Measurements from ENCODE around the gene SEMA5B.

SEMA5B gene, protein sequence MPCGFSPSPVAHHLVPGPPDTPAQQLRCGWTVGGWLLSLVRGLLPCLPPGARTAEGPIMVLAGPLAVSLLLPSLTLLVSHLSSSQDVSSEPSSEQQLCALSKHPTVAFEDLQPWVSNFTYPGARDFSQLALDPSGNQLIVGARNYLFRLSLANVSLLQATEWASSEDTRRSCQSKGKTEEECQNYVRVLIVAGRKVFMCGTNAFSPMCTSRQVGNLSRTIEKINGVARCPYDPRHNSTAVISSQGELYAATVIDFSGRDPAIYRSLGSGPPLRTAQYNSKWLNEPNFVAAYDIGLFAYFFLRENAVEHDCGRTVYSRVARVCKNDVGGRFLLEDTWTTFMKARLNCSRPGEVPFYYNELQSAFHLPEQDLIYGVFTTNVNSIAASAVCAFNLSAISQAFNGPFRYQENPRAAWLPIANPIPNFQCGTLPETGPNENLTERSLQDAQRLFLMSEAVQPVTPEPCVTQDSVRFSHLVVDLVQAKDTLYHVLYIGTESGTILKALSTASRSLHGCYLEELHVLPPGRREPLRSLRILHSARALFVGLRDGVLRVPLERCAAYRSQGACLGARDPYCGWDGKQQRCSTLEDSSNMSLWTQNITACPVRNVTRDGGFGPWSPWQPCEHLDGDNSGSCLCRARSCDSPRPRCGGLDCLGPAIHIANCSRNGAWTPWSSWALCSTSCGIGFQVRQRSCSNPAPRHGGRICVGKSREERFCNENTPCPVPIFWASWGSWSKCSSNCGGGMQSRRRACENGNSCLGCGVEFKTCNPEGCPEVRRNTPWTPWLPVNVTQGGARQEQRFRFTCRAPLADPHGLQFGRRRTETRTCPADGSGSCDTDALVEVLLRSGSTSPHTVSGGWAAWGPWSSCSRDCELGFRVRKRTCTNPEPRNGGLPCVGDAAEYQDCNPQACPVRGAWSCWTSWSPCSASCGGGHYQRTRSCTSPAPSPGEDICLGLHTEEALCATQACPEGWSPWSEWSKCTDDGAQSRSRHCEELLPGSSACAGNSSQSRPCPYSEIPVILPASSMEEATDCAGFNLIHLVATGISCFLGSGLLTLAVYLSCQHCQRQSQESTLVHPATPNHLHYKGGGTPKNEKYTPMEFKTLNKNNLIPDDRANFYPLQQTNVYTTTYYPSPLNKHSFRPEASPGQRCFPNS

DNA sequence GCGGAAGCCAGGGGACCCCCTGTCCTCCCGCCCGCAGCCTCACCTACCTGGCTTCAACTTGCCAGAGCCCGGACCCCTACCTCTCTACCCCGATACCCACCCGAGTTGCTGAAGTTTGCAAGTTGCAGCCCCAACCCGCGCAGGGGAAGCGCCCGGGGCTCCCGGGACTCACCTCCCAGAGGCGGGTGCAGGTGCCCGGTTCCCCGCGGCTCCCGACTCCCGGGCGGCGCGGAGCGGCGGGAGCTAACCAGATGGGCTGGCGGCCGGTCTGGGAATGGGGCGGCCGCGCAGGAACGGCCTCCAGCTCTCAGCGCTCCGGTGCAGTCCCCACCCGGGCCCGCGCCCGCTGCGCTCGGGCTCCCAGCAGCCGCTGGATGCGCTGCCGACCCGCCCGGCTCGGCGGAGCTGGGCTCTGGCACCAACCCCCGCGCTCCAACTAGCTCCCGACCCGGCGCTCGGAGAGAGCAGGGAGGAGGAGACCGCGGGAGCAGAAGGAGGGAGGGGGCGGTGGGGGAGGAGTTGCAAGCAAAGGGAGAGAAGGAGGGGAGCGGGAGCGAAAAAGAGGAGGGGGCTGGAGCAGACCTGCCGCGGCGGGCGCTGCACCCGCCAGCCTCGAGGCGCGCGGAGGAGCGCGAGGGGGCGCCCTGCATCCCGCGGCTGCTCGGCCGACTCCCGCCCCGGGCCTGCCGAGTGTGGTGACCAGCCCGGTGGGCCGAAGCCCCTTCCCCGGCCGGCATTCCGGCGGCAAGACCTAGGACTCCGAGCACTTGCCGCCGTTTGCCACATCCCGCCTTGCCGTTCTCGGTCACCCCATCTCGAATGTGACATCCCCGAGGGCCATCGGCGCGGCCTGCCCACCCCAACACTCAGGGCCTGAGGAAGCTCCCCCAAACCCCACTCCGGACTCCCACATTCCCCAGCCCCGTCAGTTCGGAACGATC is at the start of gene SEMA5B:
Gene SEMA5B (minus strand): TSS at position 472 of the 941 bp plus-strand sequence. CDS start 66,500 bp downstream, outside the sequence.
- DNase-seq = peak; percentile 49

DNA sequence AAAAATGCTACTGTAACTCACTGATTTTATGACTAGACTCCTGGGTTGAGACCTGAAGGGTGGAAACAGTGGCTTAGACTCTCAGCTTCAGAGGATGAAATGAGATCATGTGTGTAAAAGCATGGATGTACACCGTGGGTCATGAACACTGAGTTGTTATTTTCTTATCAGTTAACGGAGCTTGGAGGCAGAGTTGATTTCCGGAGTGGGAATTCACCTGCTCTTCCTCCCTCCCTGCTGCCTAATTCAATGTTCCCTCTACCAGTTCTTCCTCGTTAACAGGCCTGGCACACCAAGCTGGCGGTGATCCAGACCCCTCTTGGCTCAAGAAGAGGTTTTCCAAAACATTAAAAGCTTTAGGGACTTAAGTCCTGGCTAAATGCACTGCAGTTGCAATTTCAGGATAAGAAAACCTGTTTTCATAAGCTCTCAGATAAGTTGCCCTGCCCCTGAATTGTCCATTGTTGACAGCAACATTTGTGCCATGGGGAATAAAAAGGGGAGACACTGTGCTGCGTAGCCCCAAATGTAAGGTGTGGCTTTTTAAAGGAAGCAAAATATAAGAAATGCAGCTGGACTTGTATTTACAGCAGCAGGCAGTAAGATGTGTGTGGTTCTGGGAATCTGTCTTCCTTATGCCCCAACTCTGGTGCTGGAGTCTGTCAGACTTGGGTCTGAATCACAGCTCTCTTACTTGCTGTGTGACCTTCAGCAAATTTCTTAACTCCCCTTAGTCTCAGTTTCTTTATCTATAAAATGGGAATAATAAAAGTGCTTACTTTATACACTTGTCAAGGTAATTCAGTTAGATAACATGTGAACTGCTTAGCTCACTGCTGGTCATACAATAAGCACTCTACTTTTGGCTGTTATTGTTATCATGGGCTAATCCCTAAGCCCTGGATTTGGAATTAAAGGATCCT is 49.2 kb upstream of the SEMA5B start:
- no peak for DNase-seq

DNA sequence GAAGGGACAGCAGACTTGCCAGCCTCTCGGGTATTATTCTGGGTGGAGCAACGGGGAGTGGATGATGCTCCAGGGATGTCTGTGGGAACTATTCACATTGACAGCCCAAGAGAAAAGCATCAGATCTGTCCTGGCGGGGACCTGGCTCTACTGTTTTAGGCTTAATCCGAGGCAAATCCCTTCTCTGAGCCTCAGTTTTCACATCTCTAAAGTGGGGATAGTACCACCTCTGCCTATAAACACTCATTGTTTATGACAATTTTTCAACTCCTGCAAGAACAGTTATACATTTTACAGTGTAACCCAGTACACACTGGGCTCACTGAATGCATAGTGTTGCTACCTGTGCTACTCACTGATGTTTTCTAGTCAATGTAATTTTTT is 48.5 kb upstream of the SEMA5B start:
- DNase-seq = no peak

DNA sequence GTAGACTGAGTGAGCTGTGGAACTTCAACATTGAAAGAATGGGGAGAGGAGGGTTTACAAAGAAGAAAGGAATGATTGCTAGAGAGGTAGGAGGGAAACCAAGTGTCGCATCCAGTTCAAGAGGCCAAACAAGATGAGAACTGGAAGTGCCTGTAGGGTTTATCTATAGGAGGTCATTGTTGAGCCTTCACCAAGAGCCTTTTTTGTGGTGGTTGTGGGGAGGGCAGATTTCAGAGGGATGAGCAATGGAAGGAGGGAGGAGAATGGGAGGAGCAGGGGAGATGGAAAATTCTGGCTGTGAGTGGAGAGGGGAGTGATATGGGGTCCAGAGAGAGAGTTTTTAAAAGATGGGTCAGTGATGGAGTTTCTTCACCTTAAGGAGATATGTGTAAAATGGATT is 47.8 kb upstream of the SEMA5B start:
- no peak for DNase-seq

DNA sequence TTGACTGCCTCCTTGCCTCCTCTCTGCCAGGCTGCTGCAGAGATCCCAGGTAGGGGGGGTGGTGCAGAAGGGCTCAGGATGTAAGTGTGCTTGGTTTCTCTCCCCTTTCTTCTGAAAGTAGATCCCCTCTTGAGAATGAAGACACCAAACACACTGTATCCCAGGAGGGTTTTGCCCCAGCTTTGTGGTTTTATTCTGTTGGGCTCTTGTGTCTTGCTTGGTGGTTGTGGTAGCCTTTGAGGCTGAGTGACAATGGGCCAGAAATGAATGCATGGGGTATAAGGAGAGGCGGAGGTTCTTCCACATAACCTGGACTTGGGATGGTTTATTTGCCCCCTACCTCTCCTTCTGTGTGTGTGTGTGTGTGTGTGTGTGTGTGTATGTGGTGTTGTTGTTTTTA is 45.0 kb upstream of the SEMA5B start:
- no peak for DNase-seq

DNA sequence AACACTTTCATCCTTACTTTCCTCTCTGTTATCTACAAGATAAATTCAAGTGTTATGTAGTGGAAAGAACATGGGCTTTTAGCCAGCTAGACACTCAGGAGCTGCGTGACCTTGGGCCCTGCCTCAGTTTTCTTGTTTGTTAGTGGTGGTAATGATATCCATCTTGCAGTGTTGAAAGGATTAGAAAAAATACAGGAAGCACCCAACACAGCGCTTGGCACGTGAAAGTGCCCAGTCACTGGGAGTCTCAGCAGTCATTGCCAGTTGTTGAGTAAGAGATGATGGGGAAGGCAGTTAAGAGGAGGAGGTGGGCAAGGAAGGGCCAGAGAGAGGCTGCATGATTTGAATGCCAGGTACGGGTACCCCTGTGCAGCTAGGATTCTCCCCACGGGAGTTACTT is 44.6 kb upstream of the SEMA5B start:
- no peak for DNase-seq

DNA sequence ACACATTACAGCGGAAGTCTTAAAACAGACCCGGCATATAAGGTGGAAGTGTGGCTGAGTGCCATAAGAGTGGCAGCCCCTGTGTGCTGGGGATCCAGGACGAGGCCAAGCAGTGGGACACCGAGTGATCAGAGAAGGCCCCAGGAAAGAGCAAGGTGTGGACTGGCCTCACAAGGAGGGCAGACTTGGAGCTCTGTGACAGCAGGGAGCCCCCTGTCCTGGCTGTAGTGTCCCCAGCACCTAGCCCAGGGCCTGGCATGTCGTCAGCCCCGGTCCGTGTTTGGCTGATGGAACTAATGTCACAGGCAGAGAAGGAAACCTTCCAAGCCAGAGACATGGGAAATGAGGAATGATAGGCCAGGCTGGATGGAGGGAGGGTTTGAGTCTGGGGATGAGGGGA is 44.0 kb upstream of the SEMA5B start:
- no peak for DNase-seq

DNA sequence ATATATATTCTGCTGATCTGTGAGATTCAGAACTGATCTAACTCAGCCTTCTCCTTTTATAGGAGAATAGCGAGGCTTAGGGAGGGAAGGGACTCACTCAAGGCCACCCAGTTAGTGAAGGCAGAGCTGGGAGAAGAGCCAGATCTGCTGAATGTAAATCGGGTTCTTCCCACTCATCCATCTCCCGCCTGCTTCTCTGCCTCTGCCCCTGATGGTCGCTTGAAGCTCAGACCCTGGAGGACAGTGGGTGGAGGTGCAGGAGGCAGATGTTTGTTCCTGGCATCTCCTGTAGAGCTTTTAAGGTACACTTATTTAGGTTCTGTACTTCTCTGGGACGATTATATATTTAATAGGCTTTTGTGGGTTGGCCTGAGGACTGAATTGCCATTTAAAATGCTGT is 43.6 kb upstream of the SEMA5B start:
- DNase-seq = peak; percentile 15

DNA sequence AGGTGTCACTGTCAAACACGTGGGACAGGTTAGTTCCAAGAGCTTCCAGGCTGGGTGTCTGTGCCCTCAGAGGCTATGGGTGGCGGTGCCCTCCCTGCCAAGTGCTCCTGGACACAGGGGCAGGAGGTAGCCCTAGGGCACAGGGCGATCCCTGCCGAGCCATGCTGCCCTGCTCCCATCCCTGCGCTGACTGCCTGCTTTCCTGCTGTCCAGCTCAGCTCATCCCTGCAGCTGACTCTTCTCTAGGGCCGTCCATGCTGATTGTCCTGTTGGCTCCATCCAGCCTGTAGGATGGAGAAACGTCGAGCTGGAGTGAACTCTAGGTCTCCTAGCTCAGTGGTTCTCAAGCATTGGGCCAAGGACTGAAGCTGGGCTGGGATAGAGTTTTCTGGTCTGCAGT is 42.9 kb upstream of the SEMA5B start:
- no peak for DNase-seq

DNA sequence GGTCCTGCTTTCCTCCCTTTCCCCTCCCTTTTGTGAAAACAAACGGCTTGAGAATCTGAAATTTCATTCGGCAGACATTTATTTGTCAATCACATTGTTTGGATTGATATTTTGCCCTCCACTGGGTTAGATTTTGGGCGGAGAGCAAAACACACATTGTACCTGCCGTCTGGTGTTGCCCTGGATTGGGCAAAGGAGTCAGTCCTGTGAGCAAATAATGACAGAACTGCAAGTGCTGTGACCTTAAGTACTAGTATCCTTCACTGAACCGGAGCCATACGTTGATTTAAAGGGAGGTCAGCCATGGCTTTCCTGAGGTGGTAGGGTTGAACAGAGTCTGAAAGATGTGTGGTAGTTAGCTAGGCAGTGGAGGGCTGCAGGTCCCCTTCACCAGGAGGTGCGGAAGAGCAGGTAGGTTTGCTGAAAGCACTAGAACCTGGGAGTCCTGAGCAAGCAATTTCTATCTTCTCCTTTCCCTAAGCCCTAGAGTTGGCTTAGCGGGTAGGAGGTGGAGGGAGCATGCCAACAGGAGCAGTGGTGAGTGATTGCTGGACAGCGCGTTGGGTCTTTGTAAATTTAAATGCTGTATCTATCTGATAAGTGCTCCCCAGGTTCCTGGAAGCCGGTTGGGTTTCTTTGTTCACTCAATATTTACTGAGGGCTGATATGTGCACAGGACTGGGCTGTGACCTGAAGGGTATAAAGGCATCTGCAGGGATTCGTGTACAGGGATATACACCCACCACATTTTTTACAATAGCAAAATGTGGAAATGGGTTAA is 41.2 kb upstream of the SEMA5B start:
- no peak for DNase-seq

DNA sequence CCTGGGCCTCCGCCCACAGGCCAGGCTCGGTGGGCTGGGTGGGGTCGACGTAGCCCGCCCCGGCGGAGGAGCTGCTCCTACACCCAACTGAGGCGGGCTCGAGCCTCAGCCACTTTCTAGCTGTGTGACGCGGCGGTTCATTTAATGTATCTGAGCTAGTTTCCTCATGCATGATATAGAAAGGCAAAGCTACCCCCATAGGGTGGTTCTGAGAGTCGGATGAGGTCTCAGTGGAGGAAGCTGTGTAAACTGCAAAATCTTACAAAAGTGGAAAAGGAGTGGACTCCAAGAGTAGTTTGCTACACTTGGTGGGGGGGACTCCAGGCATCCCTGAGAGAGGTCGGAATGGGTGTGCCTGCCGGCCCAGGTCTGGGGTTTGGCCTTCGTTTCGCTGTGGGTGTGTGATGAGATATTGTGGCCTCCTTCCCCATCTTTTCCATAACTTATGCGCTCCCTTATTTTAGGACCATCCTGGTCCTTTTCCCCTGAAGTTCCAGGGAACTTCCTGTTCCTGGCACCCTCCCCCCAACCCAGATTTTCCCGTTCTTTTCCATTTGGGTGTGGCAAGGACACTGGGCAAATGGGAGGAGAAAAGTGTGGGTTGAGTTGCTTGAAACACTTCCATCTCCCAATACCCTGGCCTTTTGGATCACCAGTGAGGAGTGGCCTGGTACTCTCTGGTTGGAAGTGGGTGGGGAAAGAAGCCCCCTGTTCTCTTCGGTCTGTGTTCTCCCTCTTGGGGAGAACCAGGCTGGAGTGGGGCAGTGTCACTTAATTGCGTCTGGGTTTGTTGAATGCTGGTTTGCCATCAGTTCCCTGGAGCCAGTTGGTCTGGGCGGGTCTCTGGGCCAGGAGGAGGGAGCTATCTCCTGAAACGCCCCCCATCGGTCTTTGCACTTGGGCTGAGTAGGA is 40.4 kb upstream of the SEMA5B start:
- peak; percentile 44 for DNase-seq

DNA sequence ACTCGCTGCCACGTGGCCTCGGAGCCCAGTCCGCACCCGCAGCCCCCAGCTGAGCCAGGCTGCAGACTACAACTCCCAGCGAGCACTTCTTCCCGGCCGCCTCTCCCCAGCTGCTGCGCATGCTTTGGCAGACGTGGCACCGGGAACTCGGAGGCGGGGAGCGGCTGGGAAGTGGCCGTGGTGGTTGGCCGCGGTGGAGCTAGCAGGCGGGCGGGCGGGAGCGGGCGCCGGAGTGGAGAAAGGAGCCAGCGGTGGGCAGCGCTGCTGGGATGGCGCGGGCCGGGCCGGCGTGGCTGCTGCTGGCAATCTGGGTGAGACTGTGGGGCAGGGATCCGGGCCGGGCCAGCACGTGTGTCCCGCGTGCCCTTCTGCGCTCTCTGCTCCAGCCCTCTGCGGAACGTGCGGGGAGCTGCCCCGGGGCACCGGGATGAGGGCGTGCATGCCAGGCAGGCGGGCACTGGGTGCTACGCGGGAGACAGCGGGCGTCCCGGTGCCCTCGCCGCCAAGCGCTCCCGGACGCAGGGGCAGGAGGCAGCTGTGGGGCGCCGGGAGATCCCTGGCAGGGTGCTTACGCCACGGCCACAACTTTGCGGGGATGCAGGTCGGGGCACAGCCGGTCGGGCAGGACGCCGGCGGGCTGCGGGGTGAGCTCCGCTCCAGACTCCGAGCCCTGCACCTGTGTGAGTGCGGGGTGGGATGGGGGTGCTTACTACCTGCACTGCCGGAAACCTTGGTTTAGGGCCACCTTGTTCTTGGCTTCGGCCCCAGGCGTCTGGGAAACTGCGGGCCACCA is 39.5 kb upstream of the SEMA5B start, which contains the start of gene PDIA5:
Gene PDIA5 (plus strand): TSS at position 130 of the 793 bp plus-strand sequence. CDS start 140 bp downstream, at position 270.
- peak; percentile 91 for DNase-seq

DNA sequence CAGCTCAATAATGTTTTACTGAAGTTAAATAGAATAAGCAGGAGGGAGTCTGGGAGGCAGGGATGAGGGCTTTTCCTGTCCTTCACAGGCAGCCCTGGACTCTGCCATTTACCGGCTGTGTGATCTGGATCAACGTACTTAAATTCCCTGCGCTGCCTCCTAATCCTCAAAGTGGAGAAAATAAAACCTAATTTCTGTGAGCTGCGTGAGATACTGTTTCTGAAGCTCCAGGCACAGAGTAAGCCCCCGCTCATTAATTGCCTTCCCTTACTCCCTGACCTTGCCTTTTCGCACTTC is 39.0 kb upstream of the SEMA5B start:
- DNase-seq = no peak

DNA sequence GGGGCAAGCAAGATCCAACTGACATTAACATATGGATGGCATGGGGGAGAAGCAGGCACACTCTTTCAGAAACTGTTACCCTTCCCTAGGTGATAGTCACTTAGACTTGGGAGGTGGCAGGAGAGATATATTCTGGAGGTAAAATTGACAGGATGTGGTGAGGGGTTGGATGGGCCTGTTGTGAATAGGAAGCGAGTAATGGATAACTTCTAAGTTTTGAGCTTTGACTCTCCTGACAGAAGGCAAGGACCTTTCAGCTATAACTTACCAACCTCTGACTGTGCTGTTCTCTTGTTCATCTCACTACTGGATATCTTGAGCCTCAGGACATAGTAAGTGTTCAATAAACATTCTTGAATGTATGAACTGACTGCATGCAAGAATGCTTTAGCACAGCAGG is 37.4 kb upstream of the SEMA5B start:
- no peak for DNase-seq

DNA sequence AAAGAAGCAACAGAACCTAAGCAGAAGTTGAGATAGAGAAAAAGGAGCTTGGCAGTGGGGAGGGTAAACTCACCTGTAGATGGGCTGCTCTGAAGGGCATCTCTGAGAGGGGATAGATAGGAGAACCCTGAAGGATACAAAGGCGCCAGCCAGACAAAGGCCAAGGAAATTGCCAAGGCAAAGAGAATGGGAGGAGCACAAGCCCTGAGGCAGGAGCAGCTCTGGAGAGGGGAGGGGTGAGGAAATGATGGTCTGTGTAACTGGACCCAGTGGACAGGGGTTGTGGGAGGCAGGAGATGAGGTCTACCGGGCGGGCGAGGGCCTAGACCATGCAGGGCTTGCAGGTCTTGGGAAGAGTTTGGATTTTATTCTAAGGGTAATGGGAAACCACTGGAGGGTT is 36.9 kb upstream of the SEMA5B start:
- no peak for DNase-seq

DNA sequence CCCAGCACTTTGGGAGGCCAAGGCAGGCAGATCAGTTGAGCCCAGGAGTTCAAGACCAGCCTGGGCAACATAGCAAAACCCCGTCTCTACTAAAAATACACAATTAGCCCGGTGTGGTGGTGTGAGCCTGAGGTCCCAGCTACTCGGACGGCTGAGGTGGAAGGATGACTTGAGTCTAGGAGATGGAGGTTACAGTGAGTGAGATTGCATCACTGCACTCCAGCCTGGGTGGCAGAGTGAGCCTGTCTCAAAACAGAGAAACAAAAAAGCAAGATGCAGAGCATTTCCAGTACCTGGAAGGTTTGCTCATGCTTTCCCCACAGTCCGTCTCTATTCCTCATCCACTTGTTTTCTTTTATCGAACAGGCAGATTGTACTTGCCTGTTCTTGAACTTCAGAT is 35.5 kb upstream of the SEMA5B start:
- DNase-seq = no peak

DNA sequence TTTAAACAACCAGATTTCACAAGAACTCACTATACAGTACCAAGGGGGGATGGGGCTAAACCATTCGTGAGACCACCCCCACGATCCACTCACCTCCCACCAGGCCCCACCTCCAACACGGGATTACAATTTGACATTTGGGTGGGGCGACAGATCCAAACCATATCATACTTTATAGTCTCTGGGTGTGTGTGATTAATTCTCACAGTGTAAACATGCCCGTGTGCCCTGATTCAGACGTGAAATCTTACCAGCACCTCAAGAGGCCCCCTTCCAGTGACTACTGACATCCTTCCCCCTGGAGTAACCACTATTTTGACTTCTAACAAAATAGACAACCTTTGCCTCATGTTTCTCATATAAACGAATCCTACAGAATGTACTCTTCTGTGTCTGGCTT is 34.3 kb upstream of the SEMA5B start:
- no peak for DNase-seq

DNA sequence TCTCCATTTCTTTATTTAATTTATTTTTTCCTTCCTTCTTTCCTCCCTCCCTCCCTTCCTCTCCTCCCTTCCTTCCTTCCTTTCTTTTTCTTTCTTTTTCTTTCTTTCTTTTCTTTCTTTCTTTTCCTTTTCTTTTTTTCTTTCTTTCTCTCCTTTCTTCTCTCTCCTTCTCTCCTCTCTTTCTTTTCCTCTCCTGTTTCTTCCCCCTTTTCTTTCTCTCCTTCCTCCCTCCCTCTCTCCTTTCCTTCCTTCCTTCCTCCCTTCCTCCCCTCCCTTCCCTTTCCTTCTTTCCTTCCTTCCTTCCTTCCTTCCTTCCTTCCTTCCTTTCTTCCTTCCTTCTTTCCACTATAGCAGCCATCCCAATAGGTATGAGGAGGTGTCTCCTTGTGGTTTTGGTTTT is 32.5 kb upstream of the SEMA5B start:
- DNase-seq = no peak

DNA sequence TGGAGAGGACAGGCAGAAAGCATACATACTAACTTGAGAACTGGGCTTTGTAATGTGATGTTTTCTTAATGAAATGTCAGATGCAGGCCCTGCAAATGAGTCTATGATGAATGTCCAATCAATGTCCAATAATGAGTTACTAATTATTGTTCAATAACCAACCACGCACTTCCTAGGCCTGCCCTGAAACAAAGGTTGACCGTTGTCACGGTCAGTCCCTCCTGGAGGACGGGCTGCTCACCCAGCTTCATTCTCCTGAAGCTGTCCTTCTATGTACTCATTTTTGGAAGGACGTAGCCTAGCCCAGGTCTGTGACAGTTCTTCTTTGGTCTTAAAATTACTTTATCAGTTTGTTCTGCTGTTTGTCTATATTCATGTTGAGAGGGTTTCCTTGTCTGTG is 30.9 kb upstream of the SEMA5B start:
- no peak for DNase-seq
